Endothelial cell of umbilical vein (primary cell): ENCODE data around the gene BRSK2. TPM values are rescaled to one million over a fixed set of nuclear protein-coding genes. Genes with fewer than 3 reads are reported as not detected.

Source experiments
- BruUV-seq: library from RNA; stranded (reverse); fragments of 400-500 nt; replicated peaks from 2 replicates; lab custom pipeline; 2021; lab: Mats Ljungman, UMichigan
- CTCF ChIA-PET: fragments of 300-600, 350-600 bp; sonication (Branson Sonifier 250); formaldehyde crosslinking; loops from one replicate; lab custom pipeline; 2021; ENCODE audit warnings: antibody characterized with exemption, inconsistent platforms; lab: Charles Lee
- POLR2A ChIA-PET: fragments of 300-600, 350-600 bp; sonication (Branson Sonifier 250); formaldehyde crosslinking; loops from one replicate; lab custom pipeline; 2021; ENCODE audit warnings: antibody characterized with exemption, inconsistent platforms; lab: Charles Lee
- DNase-seq: peaks from one replicate; pipeline ENCODE4 v3.0.0-alpha.2; 2011; ENCODE audit warnings: low read depth, low spot score
- FAIRE-seq: peaks from 2 replicates; lab custom pipeline; 2011; peaks lifted over from hg19 to GRCh38; lab: Jason Lieb, UNC
- H2AFZ ChIP-seq: 2 replicates; pipeline ENCODE4 v1.6.0; 2012; ENCODE audit warnings: low read depth, low read length, control low read depth, inconsistent platforms
- H3K27ac ChIP-seq: 2 replicates; pipeline ENCODE4 v1.5.1; 2011; ENCODE audit warnings: low read depth, mild to moderate bottlenecking, control low read depth, low read length, moderate library complexity; ENCODE audit not compliant: insufficient read depth
- H3K27me3 ChIP-seq, 2 experiments: 2 replicates each; pipeline versions ENCODE4 v1.6.0 to v1.6.1; 2011; ENCODE audit warnings: low read length in 2 of 2, mixed read lengths in 1 of 2; ENCODE audit not compliant: control insufficient read depth in 2 of 2, insufficient read depth in 2 of 2
- H3K36me3 ChIP-seq, 2 experiments: 2 replicates in 1 of 2; 3 replicates in 1 of 2; pipeline ENCODE4 v1.5.1; 2011; ENCODE audit warnings: low read length in 2 of 2, mild to moderate bottlenecking in 1 of 2, moderate library complexity in 1 of 2; ENCODE audit not compliant: control insufficient read depth in 2 of 2, insufficient read depth in 2 of 2; ENCODE audit errors: extremely low read depth in 1 of 2
- H3K4me1 ChIP-seq: 3 replicates; pipeline ENCODE4 v1.5.1; 2011; ENCODE audit warnings: mild to moderate bottlenecking, low read length; ENCODE audit not compliant: control insufficient read depth, insufficient read depth; ENCODE audit errors: extremely low read depth
- H3K4me2 ChIP-seq: 2 replicates; pipeline ENCODE4 v1.6.1; 2011; ENCODE audit warnings: low read length, control low read depth, mixed read lengths; ENCODE audit not compliant: insufficient read depth
- H3K4me3 ChIP-seq, 3 experiments: fragments of 200-600 bp in 1 of 3; sonication (generic), shearing (Covaris generic) in 1 of 3; replicated peaks in 1 of 3; 2 replicates each; pipeline ENCODE4 v1.5.1; 2011 to 2016; ENCODE audit warnings: control low read depth in 3 of 3, low read length in 3 of 3, mild to moderate bottlenecking in 2 of 3, inconsistent platforms in 1 of 3, low read depth in 1 of 3, moderate library complexity in 1 of 3; ENCODE audit not compliant: insufficient read depth in 1 of 3
- H3K79me2 ChIP-seq: 2 replicates; pipeline ENCODE4 v1.6.0; 2012; ENCODE audit warnings: low read length, inconsistent platforms; ENCODE audit not compliant: control insufficient read depth, insufficient read depth
- H3K9ac ChIP-seq: replicated peaks from 2 replicates; pipeline ENCODE3; 2011; ENCODE audit warnings: low read length, control low read depth; ENCODE audit not compliant: insufficient read depth; ENCODE audit errors: extremely low read depth
- H3K9me1 ChIP-seq: replicated peaks from 3 replicates; pipeline ENCODE4 v1.6.0; 2011; ENCODE audit warnings: mild to moderate bottlenecking, low read length; ENCODE audit not compliant: control insufficient read depth, insufficient read depth; ENCODE audit errors: extremely low read depth
- H3K9me3 ChIP-seq: replicated peaks from 2 replicates; pipeline ENCODE4 v1.5.1; 2012; ENCODE audit warnings: low read length, inconsistent platforms; ENCODE audit not compliant: control insufficient read depth, insufficient read depth
- H4K20me1 ChIP-seq: replicated peaks from 2 replicates; pipeline ENCODE3; 2011; ENCODE audit warnings: mild to moderate bottlenecking, low read length; ENCODE audit not compliant: control insufficient read depth, insufficient read depth; ENCODE audit errors: extremely low read depth
- CTCF ChIP-seq, 2 donors: IDR thresholded peaks; 1 replicate in 1 of 2; 2 replicates in 1 of 2; pipeline ENCODE4 v1.5.1; 2011; ENCODE audit warnings: low read length in 2 of 2, mild to moderate bottlenecking in 2 of 2, moderate library complexity in 2 of 2, control low read depth in 1 of 2, inconsistent platforms in 1 of 2, low read depth in 1 of 2; ENCODE audit not compliant: insufficient read depth in 1 of 2; ENCODE audit errors: extremely low read depth in 1 of 2
- EZH2 ChIP-seq: IDR thresholded peaks from 2 replicates; pipeline ENCODE4 v1.6.1; 2012; ENCODE audit warnings: borderline replicate concordance, low read depth, mild to moderate bottlenecking, moderate library complexity, low read length, inconsistent platforms; ENCODE audit not compliant: severe bottlenecking
- FOS ChIP-seq: IDR thresholded peaks from 2 replicates; pipeline ENCODE4 v1.6.1; 2011; ENCODE audit warnings: mild to moderate bottlenecking, low read length, moderate library complexity, borderline replicate concordance; ENCODE audit not compliant: insufficient read depth
- GATA2 ChIP-seq: IDR thresholded peaks from 2 replicates; pipeline ENCODE4 v1.7.0; 2011; ENCODE audit warnings: low read depth, mild to moderate bottlenecking, moderate library complexity, mixed read lengths, low read length; ENCODE audit not compliant: insufficient read length, insufficient read depth
- JUN ChIP-seq: IDR thresholded peaks from 2 replicates; pipeline ENCODE4 v1.6.1; 2011; ENCODE audit warnings: borderline replicate concordance, low read depth; ENCODE audit not compliant: insufficient read length, insufficient read depth
- MAX ChIP-seq: IDR thresholded peaks from 2 replicates; pipeline ENCODE4 v1.6.1; 2011; ENCODE audit not compliant: insufficient read depth, insufficient read length
- MYC ChIP-seq: IDR thresholded peaks from one replicate; pipeline ENCODE4 v1.6.1; 2011; ENCODE audit warnings: mild to moderate bottlenecking, low read depth, low read length
- POLR2A ChIP-seq: IDR thresholded peaks from 2 replicates; pipeline ENCODE4 v1.6.1; 2012; ENCODE audit warnings: low read depth, mild to moderate bottlenecking, control low read depth, low read length
- POLR2AphosphoS5 ChIP-seq: IDR thresholded peaks from 2 replicates; pipeline ENCODE4 v1.6.1; 2012; ENCODE audit warnings: low read depth, mild to moderate bottlenecking, control low read depth, low read length, moderate library complexity; ENCODE audit not compliant: insufficient read depth
- dilution Hi-C: fragments of 300-500 bp; cut with MboI; formaldehyde crosslinking; loops from one replicate; pipeline ENCODE4 v1.15.0; 2019; ENCODE audit warnings: low sequenced_read_pairs; ENCODE audit not compliant: extremely low pct_ligation_motif_present
- intact Hi-C: fragments of 100-400 bp; cut with micrococcal nuclease; formaldehyde crosslinking; loops from one replicate; pipeline ENCODE4 v1.10.0; 2022
- polyA plus RNA-seq, 4 experiments: library from polyadenylated mRNA; depleted of rRNA in 3 of 4; stranded (reverse) in 3 of 4; unstranded in 1 of 4; fragments of >200 nt; gene quantifications; 2 replicates each; pipeline versions ENCODE4 v1.2.1 to v1.2.3, GENCODE V29; 2011 to 2012; ENCODE audit warnings: missing spikeins in 1 of 4
- total RNA-seq: library from RNA; stranded (reverse); gene quantifications from 2 replicates; pipeline ENCODE4 v1.2.3, GENCODE V29; 2021

BRSK2 gene
- total and polyA plus RNA-seq, 2 donors (not counting 3 experiments of a cell fraction or from before 2014, with no cell fraction given) = 0.08 to 0.20 TPM

GRCh38 chr11:1368216-1368615, 21.5 kb upstream of the BRSK2 start:
- no peaks in the 10 kb centered on the region for H4K20me1 ChIP-seq
- no peaks in the 10 kb centered on the region for H3K9me1 ChIP-seq
- DNase-seq = no peak
- POLR2A ChIA-PET = no interaction called here
- BruUV-seq = no TSS peak
- TF ChIP-seq CTCF (IDR thresholded peaks at IDR 0.05; ENCODE audit: extremely low read depth in 1 of 2, insufficient read depth in 1 of 2, low read depth in 1 of 2, low read length in 2 of 2) = no peak
- TF ChIP-seq GATA2 = no peak
- TF ChIP-seq JUN = no peak
- TF ChIP-seq POLR2A = no peak
- no peak for TF ChIP-seq POLR2AphosphoS5
- TF ChIP-seq FOS = no peak
- TF ChIP-seq MYC = no peak
- TF ChIP-seq EZH2 = no peak
- no peak for TF ChIP-seq MAX
- peaks cover 0 to 1% of the 10 kb centered on the region in 2 experiments for H3K27me3 ChIP-seq
- H3K36me3 ChIP-seq = no peaks in the 10 kb centered on the region
- no peak overlapping the region for H3K4me3 ChIP-seq
- intact Hi-C loops = no loop called here
- H3K79me2 ChIP-seq = no peaks in the 10 kb centered on the region
- H3K9me3 ChIP-seq = no peaks in the 10 kb centered on the region
- no peaks in the 10 kb centered on the region for H3K4me1 ChIP-seq
- no peak overlapping the region for H3K27ac ChIP-seq
- CTCF ChIA-PET = interaction anchor here (1.3 kb wide), 1 partner anchor 14 kb away, joined by 3 read pairs; no protein-coding TSS in a partner anchor
- no peak for FAIRE-seq
- no peak overlapping the region for H2AFZ ChIP-seq
- dilution Hi-C loops = no loop called here
- no peak overlapping the region for H3K4me2 ChIP-seq
- H3K9ac ChIP-seq = no peak overlapping the region
